ENCODE results near the gene RPRD1A. TPM values are rescaled to one million over a fixed set of nuclear protein-coding genes. Genes with fewer than 3 reads are reported as not detected.

RPRD1A gene
- total RNA-seq, 1 donor from 2014 or later = 62.6 TPM

DNA sequence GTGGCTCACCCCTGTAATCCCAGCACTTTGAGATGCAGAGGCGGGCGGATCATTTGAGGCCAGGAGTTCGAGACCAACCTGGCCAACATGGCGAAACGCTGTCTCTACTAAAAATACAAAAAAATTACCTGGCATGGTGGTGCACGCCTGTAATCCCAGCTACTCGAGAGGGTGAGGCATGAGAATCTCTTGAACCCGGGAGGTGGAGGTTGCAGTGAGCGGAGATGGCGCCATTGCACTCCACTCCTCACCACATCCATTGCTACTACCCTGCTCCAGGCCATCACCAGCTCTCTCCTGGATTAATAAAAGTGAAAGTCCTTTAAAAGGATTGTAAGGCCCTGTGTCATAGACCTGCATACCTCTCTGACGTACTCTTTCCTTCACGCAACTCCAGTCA is 93.7 kb downstream of the RPRD1A start:
- Histone ChIP-seq H3K36me3 (ENCODE audit: insufficient read depth, low read length) (peaks cover 33% of the 10 kb centered on the region), H3K4me3 (ENCODE audit: insufficient read depth, low read depth, low read length) (peak overlapping the region; percentile 99), H3K4me2 (ENCODE audit: low read length) (peak overlapping the region; percentile 95), H3K79me2 (ENCODE audit: insufficient read depth, low read length) (peaks cover 33% of the 10 kb centered on the region), H3K27ac (ENCODE audit: low read depth, low read length) (no peak overlapping the region), H3K9me3 (ENCODE audit: insufficient read depth, low read depth, low read length) (no peaks in the 10 kb centered on the region), H2AFZ (ENCODE audit: low read depth, low read length) (no peak overlapping the region), H3K4me1 (ENCODE audit: insufficient read depth, low read length) (peaks cover 13% of the 10 kb centered on the region), H3K9ac (ENCODE audit: low read length) (peak overlapping the region; percentile 94), H3K27me3 (ENCODE audit: insufficient read depth, low read length) (no peaks in the 10 kb centered on the region), H4K20me1 (ENCODE audit: insufficient read depth, low read length) (no peaks in the 10 kb centered on the region)
- peaks cover 20% of the 10 kb centered on the region for H3K4me1 Mint-ChIP-seq (ENCODE audit: low read depth, unreplicated experiment)
- TF ChIP-seq, protein P1, sequence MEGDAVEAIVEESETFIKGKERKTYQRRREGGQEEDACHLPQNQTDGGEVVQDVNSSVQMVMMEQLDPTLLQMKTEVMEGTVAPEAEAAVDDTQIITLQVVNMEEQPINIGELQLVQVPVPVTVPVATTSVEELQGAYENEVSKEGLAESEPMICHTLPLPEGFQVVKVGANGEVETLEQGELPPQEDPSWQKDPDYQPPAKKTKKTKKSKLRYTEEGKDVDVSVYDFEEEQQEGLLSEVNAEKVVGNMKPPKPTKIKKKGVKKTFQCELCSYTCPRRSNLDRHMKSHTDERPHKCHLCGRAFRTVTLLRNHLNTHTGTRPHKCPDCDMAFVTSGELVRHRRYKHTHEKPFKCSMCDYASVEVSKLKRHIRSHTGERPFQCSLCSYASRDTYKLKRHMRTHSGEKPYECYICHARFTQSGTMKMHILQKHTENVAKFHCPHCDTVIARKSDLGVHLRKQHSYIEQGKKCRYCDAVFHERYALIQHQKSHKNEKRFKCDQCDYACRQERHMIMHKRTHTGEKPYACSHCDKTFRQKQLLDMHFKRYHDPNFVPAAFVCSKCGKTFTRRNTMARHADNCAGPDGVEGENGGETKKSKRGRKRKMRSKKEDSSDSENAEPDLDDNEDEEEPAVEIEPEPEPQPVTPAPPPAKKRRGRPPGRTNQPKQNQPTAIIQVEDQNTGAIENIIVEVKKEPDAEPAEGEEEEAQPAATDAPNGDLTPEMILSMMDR (IDR thresholded peaks at IDR 0.05; ENCODE audit: insufficient read depth, low read depth, low read length) = no peak
- no peak for TF ChIP-seq EZH2 (IDR thresholded peaks at IDR 0.05; ENCODE audit: insufficient read depth, low read length)
- peaks cover 9% of the 10 kb centered on the region for H3K36me3 Mint-ChIP-seq (ENCODE audit: low read depth, unreplicated experiment)
- FAIRE-seq (no peak), DNase-seq (ENCODE audit: low read depth) (no peak)
- no peaks in the 10 kb centered on the region for H3K27me3 Mint-ChIP-seq (ENCODE audit: low read depth, unreplicated experiment)
- peak overlapping the region; percentile 63 for H3K27ac Mint-ChIP-seq (ENCODE audit: unreplicated experiment)
- no peaks in the 10 kb centered on the region for H3K9me3 Mint-ChIP-seq (ENCODE audit: unreplicated experiment)
- H3K4me3 Mint-ChIP-seq (ENCODE audit: unreplicated experiment) = peak overlapping the region; percentile 100

DNA sequence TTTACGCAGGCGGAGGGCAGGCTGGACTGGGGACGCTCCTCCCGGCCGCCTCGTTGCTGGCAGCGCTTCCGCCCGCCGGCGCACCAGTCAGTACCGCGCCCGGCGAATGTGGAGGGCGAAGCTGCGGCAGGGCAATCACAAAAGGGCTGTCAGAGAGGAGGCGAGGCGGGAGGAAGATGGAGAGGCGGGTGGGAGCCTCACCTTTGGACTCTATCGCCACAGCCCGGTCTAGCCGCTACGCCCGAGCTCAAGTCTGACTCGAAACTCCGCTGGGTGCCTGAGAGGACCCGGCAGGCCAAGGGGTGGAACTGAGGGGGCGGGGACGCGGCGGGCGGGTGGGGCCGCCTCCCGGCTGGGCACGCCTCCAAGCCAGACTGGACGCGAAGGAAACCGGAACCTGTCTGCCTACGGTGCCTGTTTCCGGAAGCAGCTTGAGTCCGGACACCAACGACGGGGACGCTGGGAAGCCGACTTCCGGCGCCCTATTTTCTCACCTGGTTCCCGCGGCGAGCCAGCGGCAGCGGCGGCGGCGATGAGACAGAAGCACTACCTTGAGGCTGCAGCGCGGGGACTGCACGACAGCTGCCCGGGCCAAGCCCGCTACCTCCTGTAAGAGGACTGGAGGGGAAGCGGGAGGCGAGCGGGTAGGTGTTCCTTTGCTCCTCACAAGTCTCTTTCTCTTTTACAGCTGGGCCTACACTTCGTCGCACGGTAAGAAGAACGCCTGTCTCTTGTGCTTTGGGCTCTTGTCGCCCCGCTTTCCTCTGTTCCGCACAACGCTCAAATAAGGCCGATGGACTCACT is 95.0 kb downstream of the RPRD1A start, which contains the start of gene RMP24:
Gene RMP24 (plus strand): TSS at position 483 of the 804 bp plus-strand sequence.
- Histone ChIP-seq H3K79me2 (ENCODE audit: insufficient read depth, low read length) (peaks cover 33% of the 10 kb centered on the region), H3K27ac (ENCODE audit: low read depth, low read length) (peak within 1 kb of the TSS; percentile 79), H3K9me3 (ENCODE audit: insufficient read depth, low read depth, low read length) (no peaks in the 10 kb centered on the region), H4K20me1 (ENCODE audit: insufficient read depth, low read length) (no peaks in the 10 kb centered on the region), H2AFZ (ENCODE audit: low read depth, low read length) (peak within 1 kb of the TSS; percentile 94), H3K36me3 (ENCODE audit: insufficient read depth, low read length) (peaks cover 23% of the 10 kb centered on the region), H3K4me1 (ENCODE audit: insufficient read depth, low read length) (peaks cover 13% of the 10 kb centered on the region), H3K4me2 (ENCODE audit: low read length) (peak within 1 kb of the TSS; percentile 95), H3K4me3 (ENCODE audit: insufficient read depth, low read depth, low read length) (peak within 1 kb of the TSS; percentile 99), H3K9ac (ENCODE audit: low read length) (peak within 1 kb of the TSS; percentile 94), H3K27me3 (ENCODE audit: insufficient read depth, low read length) (no peaks in the 10 kb centered on the region)
- peaks cover 7% of the 10 kb centered on the region for H3K36me3 Mint-ChIP-seq (ENCODE audit: low read depth, unreplicated experiment)
- peaks cover 20% of the 10 kb centered on the region for H3K4me1 Mint-ChIP-seq (ENCODE audit: low read depth, unreplicated experiment)
- H3K4me3 Mint-ChIP-seq (ENCODE audit: unreplicated experiment) = peak within 1 kb of the TSS; percentile 100
- DNase-seq (ENCODE audit: low read depth) = peak; percentile 90
- H3K27me3 Mint-ChIP-seq (ENCODE audit: low read depth, unreplicated experiment) = no peaks in the 10 kb centered on the region
- H3K9me3 Mint-ChIP-seq (ENCODE audit: unreplicated experiment) = peaks cover 3% of the 10 kb centered on the region
- TF ChIP-seq EZH2 (IDR thresholded peaks at IDR 0.05; ENCODE audit: insufficient read depth, low read length) = no peak
- TF ChIP-seq, protein P1 (IDR thresholded peaks at IDR 0.05; ENCODE audit: insufficient read depth, low read depth, low read length) = no peak
- peak within 1 kb of the TSS; percentile 85 for H3K27ac Mint-ChIP-seq (ENCODE audit: unreplicated experiment)
- no peak for FAIRE-seq

Measured in astrocyte (in vitro differentiated cells and primary cell).